Measurements from ENCODE around the gene PLCH1. TPM values are rescaled to one million over a fixed set of nuclear protein-coding genes. Genes with fewer than 3 reads are reported as not detected.

PLCH1 gene
- total RNA-seq, 1 experiment from 2014 or later = 13.4 TPM

DNA sequence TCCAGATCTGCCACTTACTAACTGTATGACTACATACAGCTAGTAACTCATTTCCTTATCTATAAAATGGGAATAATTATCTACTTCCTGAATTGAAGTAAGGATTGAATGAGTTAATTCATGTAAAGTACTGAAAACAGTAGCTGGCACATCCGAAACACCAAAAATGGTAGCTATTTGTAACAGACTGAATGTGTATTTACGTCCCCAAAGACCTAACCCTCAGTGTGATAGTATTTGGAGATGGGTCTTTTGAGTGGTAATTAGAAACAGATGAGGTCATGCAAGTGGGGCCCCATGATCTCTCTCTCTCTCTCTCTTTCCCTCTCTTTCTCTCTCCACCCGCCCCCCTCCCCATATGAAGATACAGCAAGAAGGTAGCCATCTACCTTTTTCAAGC is 146.2 kb downstream of the PLCH1 start:
- no peaks in the 10 kb centered on the region for H3K9me3 Mint-ChIP-seq (ENCODE audit: low read depth, unreplicated experiment)
- TF ChIP-seq, protein P1, sequence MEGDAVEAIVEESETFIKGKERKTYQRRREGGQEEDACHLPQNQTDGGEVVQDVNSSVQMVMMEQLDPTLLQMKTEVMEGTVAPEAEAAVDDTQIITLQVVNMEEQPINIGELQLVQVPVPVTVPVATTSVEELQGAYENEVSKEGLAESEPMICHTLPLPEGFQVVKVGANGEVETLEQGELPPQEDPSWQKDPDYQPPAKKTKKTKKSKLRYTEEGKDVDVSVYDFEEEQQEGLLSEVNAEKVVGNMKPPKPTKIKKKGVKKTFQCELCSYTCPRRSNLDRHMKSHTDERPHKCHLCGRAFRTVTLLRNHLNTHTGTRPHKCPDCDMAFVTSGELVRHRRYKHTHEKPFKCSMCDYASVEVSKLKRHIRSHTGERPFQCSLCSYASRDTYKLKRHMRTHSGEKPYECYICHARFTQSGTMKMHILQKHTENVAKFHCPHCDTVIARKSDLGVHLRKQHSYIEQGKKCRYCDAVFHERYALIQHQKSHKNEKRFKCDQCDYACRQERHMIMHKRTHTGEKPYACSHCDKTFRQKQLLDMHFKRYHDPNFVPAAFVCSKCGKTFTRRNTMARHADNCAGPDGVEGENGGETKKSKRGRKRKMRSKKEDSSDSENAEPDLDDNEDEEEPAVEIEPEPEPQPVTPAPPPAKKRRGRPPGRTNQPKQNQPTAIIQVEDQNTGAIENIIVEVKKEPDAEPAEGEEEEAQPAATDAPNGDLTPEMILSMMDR (IDR thresholded peaks at IDR 0.05; ENCODE audit: unreplicated experiment) = no peak
- peaks cover 28% of the 10 kb centered on the region for H3K4me1 Mint-ChIP-seq (ENCODE audit: low read depth, unreplicated experiment)
- H3K4me3 Mint-ChIP-seq (ENCODE audit: low read depth, unreplicated experiment) = no peak overlapping the region
- intact Hi-C loops (cut with micrococcal nuclease; ENCODE audit: unreplicated experiment) = no loop called here
- H3K27ac Mint-ChIP-seq (ENCODE audit: unreplicated experiment) = no peak overlapping the region
- no TSS peak for BruUV-seq (replicated peaks)
- H3K27me3 Mint-ChIP-seq (ENCODE audit: unreplicated experiment) = no peaks in the 10 kb centered on the region
- no peak for DNase-seq
- CTCF ChIA-PET = interaction anchor here (0.6 to 0.7 kb wide), 2 partner anchors 45 to 374 kb away, joined by 3 to 12 read pairs; no protein-coding TSS in a partner anchor
- no peaks in the 10 kb centered on the region for H3K36me3 Mint-ChIP-seq (ENCODE audit: insufficient read depth, unreplicated experiment)

GRCh38 chr3:155596615-155597014 is 148.3 kb downstream of the PLCH1 start:
- no peak overlapping the region for H3K4me3 Mint-ChIP-seq (ENCODE audit: low read depth, unreplicated experiment)
- no TSS peak for BruUV-seq (replicated peaks)
- CTCF ChIA-PET = no interaction called here

GRCh38 chr3:155595371-155595770 is 149.5 kb downstream of the PLCH1 start:
- Mint-ChIP-seq H3K4me3 (ENCODE audit: low read depth, unreplicated experiment) (no peak overlapping the region), H3K27me3 (ENCODE audit: unreplicated experiment) (no peaks in the 10 kb centered on the region), H3K4me1 (ENCODE audit: low read depth, unreplicated experiment) (peaks cover 15% of the 10 kb centered on the region), H3K36me3 (ENCODE audit: insufficient read depth, unreplicated experiment) (no peaks in the 10 kb centered on the region), H3K9me3 (ENCODE audit: low read depth, unreplicated experiment) (no peaks in the 10 kb centered on the region), H3K27ac (ENCODE audit: unreplicated experiment) (no peak overlapping the region)
- CTCF ChIA-PET = interaction anchor here (0.6 kb wide), 1 partner anchor 30 kb away, joined by 3 read pairs; no protein-coding TSS in a partner anchor
- DNase-seq = no peak
- intact Hi-C loops (cut with micrococcal nuclease; ENCODE audit: unreplicated experiment) = no loop called here
- TF ChIP-seq, protein P1 (IDR thresholded peaks at IDR 0.05; ENCODE audit: unreplicated experiment) = no peak
- BruUV-seq (replicated peaks) = no TSS peak

More at GRCh38 chr3:155596615-155597014, 148.3 kb downstream of the PLCH1 start:
- TF ChIP-seq, protein P1 (IDR thresholded peaks at IDR 0.05; ENCODE audit: unreplicated experiment) = no peak
- no peaks in the 10 kb centered on the region for H3K27me3 Mint-ChIP-seq (ENCODE audit: unreplicated experiment)
- no peaks in the 10 kb centered on the region for H3K36me3 Mint-ChIP-seq (ENCODE audit: insufficient read depth, unreplicated experiment)
- H3K9me3 Mint-ChIP-seq (ENCODE audit: low read depth, unreplicated experiment) = no peaks in the 10 kb centered on the region
- peaks cover 18% of the 10 kb centered on the region for H3K4me1 Mint-ChIP-seq (ENCODE audit: low read depth, unreplicated experiment)
- H3K27ac Mint-ChIP-seq (ENCODE audit: unreplicated experiment) = no peak overlapping the region
- no peak for DNase-seq
- intact Hi-C loops (cut with micrococcal nuclease; ENCODE audit: unreplicated experiment) = no loop called here

- H3K27ac Mint-ChIP-seq (ENCODE audit: unreplicated experiment) = no peak overlapping the region
- TF ChIP-seq, protein P1 (IDR thresholded peaks at IDR 0.05; ENCODE audit: unreplicated experiment) = no peak
- no peaks in the 10 kb centered on the region for H3K36me3 Mint-ChIP-seq (ENCODE audit: insufficient read depth, unreplicated experiment)
- intact Hi-C loops (cut with micrococcal nuclease; ENCODE audit: unreplicated experiment) = no loop called here
- no peak for DNase-seq
- H3K27me3 Mint-ChIP-seq (ENCODE audit: unreplicated experiment) = no peaks in the 10 kb centered on the region
- peaks cover 15% of the 10 kb centered on the region for H3K4me1 Mint-ChIP-seq (ENCODE audit: low read depth, unreplicated experiment)
- H3K9me3 Mint-ChIP-seq (ENCODE audit: low read depth, unreplicated experiment) = no peaks in the 10 kb centered on the region
- H3K4me3 Mint-ChIP-seq (ENCODE audit: low read depth, unreplicated experiment) = no peak overlapping the region
- no TSS peak for BruUV-seq (replicated peaks)
- CTCF ChIA-PET = interaction anchor here (0.6 kb wide), 1 partner anchor 29 kb away, joined by 3 read pairs; no protein-coding TSS in a partner anchor
These were observed 150.2 kb downstream of the PLCH1 start for GRCh38 chr3:155594526-155595187.

All from Calu3 (cell line).